ENCODE data around the gene NRL.

The NRL gene

DNA sequence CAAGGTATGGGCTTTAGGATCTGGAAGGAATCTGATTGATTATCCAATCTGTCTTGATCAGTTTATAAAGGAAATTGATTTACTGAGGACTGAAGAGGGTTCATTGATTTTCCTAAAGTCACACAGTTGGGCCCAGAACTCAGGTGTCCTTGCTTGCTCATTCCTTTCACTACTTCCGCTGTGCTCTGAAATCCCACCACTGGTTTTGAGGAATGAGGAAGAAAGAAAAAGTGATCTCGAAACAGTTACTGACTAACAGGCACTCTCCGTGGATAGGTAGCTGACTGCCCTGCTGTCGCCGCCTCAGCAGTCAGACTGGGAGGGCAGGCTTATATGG is 15.6 kb upstream of the NRL start, which contains the start of gene FITM1:
Gene FITM1, plus strand, starts transcription at position 280 of the 337 bp plus-strand sequence. CDS start 905 bp downstream, outside the sequence.
- H2BK5ac ChIP-seq (ENCODE audit: low read depth, low read length, poor library complexity, severe bottlenecking): no peak within 1 kb of the TSS
- no peak within 1 kb of the TSS for H4K8ac ChIP-seq (ENCODE audit: low read length)
- H3K27me3 ChIP-seq (ENCODE audit: control insufficient read depth in 1 of 2, insufficient read depth in 1 of 2, low read length in 2 of 2): no peaks in the 10 kb centered on the region
- H3K36me3 ChIP-seq (ENCODE audit: control insufficient read depth in 1 of 2, insufficient read depth in 2 of 2, low read depth in 1 of 2, low read length in 2 of 2): peaks cover 0 to 12% of the 10 kb centered on the region in 2 experiments
- no peak within 1 kb of the TSS for H3K14ac ChIP-seq (ENCODE audit: low read length in 2 of 2)
- no peak within 1 kb of the TSS for H3K4ac ChIP-seq (ENCODE audit: low read depth in 1 of 2, low read length in 2 of 2)
- H2BK120ac ChIP-seq (ENCODE audit: low read depth, low read length): no peak within 1 kb of the TSS
- H3K27ac ChIP-seq (ENCODE audit: low read length, poor library complexity, severe bottlenecking): no peak within 1 kb of the TSS
- H3K4me2 ChIP-seq (ENCODE audit: low read length, poor library complexity, severe bottlenecking): no peak within 1 kb of the TSS
- no peak within 1 kb of the TSS for H2BK12ac ChIP-seq (ENCODE audit: low read length in 2 of 2)
- H3K23ac ChIP-seq (ENCODE audit: low read length in 2 of 2): no peak within 1 kb of the TSS
- H3K9ac ChIP-seq (ENCODE audit: low read length): no peak within 1 kb of the TSS
- no peak within 1 kb of the TSS for H2AK5ac ChIP-seq (ENCODE audit: low read length, severe bottlenecking)
- 89% methylated on average over 5 of the region's 5 CpGs for WGBS
- no peak within 1 kb of the TSS for H3K4me3 ChIP-seq (ENCODE audit: insufficient read depth in 1 of 2, low read depth in 1 of 2, low read length in 2 of 2)
- H3K79me1 ChIP-seq (replicated peaks; ENCODE audit: low read length, poor library complexity, severe bottlenecking): no peaks in the 10 kb centered on the region
- no peak within 1 kb of the TSS for H4K91ac ChIP-seq (ENCODE audit: low read length)
- H3K4me1 ChIP-seq (ENCODE audit: control insufficient read depth, insufficient read depth, low read depth, low read length): peaks cover under 1% of the 10 kb centered on the region
- no peak within 1 kb of the TSS for H2AFZ ChIP-seq (ENCODE audit: low read depth, low read length)
- no peak within 1 kb of the TSS for H3K18ac ChIP-seq (ENCODE audit: low read depth in 1 of 2, low read length in 2 of 2)
- H3K9me3 ChIP-seq (ENCODE audit: control insufficient read depth, low read length): no peaks in the 10 kb centered on the region
- no peak for DNase-seq
- H2BK15ac ChIP-seq (ENCODE audit: low read depth, poor library complexity, severe bottlenecking): no peak within 1 kb of the TSS

DNA sequence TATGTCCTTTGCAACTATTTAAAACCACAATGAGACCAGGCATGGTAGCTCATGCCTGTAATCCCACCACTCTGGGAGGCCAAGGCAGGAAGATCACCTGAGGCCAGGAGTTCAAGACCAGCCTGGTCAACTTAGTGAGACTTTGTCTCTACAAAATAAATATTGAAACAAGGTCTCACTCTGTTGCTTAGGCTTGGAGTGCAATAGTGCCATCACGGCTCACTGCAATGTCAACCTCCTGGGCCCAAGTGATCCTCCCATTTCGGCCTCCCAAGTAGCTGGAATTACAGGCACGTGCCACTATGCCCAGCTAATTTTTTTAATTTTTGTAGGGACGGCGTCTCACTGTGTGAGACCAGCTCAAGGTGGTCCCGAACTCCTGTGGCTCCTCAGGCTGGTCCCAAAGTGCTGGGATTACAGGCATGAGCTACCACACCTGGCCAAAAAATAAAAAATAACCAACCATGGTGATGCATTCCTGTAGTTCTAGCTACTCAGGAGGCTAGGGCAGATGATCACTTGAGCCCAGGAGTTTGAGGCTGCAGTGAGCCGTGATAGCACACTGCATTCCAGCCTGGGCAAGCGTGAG is 14.8 kb upstream of the NRL start:
- Histone ChIP-seq H2BK5ac (ENCODE audit: low read depth, low read length, poor library complexity, severe bottlenecking) (no peak overlapping the region), H2BK120ac (ENCODE audit: low read depth, low read length) (no peak overlapping the region), H2BK15ac (ENCODE audit: low read depth, poor library complexity, severe bottlenecking) (no peak overlapping the region), H3K18ac (ENCODE audit: low read depth in 1 of 2, low read length in 2 of 2) (no peak overlapping the region), H2AFZ (ENCODE audit: low read depth, low read length) (no peak overlapping the region), H3K9me3 (ENCODE audit: control insufficient read depth, low read length) (no peaks in the 10 kb centered on the region), H3K36me3 (ENCODE audit: control insufficient read depth in 1 of 2, insufficient read depth in 2 of 2, low read depth in 1 of 2, low read length in 2 of 2) (peaks cover 0 to 15% of the 10 kb centered on the region in 2 experiments), H3K4me3 (ENCODE audit: insufficient read depth in 1 of 2, low read depth in 1 of 2, low read length in 2 of 2) (no peak overlapping the region), H3K4me1 (ENCODE audit: control insufficient read depth, insufficient read depth, low read depth, low read length) (no peaks in the 10 kb centered on the region), H3K27ac (ENCODE audit: low read length, poor library complexity, severe bottlenecking) (no peak overlapping the region), H3K4me2 (ENCODE audit: low read length, poor library complexity, severe bottlenecking) (no peak overlapping the region), H2AK5ac (ENCODE audit: low read length, severe bottlenecking) (no peak overlapping the region), H3K23ac (ENCODE audit: low read length in 2 of 2) (no peak overlapping the region), H2BK12ac (ENCODE audit: low read length in 2 of 2) (no peak overlapping the region), H3K4ac (ENCODE audit: low read depth in 1 of 2, low read length in 2 of 2) (no peak overlapping the region), H3K79me1 (replicated peaks; ENCODE audit: low read length, poor library complexity, severe bottlenecking) (no peaks in the 10 kb centered on the region), H3K27me3 (ENCODE audit: control insufficient read depth in 1 of 2, insufficient read depth in 1 of 2, low read length in 2 of 2) (no peaks in the 10 kb centered on the region), H4K8ac (ENCODE audit: low read length) (no peak overlapping the region), H4K91ac (ENCODE audit: low read length) (no peak overlapping the region), H3K9ac (ENCODE audit: low read length) (no peak overlapping the region), H3K14ac (ENCODE audit: low read length in 2 of 2) (no peak overlapping the region)
- no peak for DNase-seq
- 87% methylated on average over 6 of the region's 8 CpGs for WGBS

DNA sequence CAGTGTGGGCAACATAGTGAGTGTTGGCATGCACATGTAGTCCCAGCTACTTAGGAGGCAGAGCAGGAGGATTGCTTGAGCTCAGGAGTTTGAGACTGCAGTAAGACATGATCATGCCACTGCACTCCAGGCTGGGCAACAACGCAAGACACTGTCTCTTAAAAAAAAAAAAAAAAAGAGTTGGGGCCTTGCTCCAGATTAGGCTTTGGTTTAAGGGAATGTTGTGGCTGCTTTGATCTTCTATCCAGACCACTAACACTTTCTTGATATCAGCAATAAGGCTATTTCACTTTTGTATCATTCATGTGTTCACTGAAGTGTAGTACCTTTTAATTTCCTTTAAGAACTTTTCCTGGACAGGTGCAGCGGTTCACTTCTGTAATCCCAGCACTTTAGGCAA is 12.9 kb upstream of the NRL start:
- DNase-seq: no peak
- Histone ChIP-seq H3K14ac (ENCODE audit: low read length in 2 of 2) (no peak overlapping the region), H3K27me3 (ENCODE audit: control insufficient read depth in 1 of 2, insufficient read depth in 1 of 2, low read length in 2 of 2) (no peaks in the 10 kb centered on the region), H3K27ac (ENCODE audit: low read length, poor library complexity, severe bottlenecking) (no peak overlapping the region), H3K4me3 (ENCODE audit: insufficient read depth in 1 of 2, low read depth in 1 of 2, low read length in 2 of 2) (no peak overlapping the region), H2BK15ac (ENCODE audit: low read depth, poor library complexity, severe bottlenecking) (no peak overlapping the region), H2AFZ (ENCODE audit: low read depth, low read length) (no peak overlapping the region), H3K36me3 (ENCODE audit: control insufficient read depth in 1 of 2, insufficient read depth in 2 of 2, low read depth in 1 of 2, low read length in 2 of 2) (peaks cover 17 to 30% of the 10 kb centered on the region in 2 experiments), H2BK120ac (ENCODE audit: low read depth, low read length) (no peak overlapping the region), H3K18ac (ENCODE audit: low read depth in 1 of 2, low read length in 2 of 2) (no peak overlapping the region), H3K9ac (ENCODE audit: low read length) (no peak overlapping the region), H2AK5ac (ENCODE audit: low read length, severe bottlenecking) (no peak overlapping the region), H3K4me2 (ENCODE audit: low read length, poor library complexity, severe bottlenecking) (no peak overlapping the region), H2BK12ac (ENCODE audit: low read length in 2 of 2) (no peak overlapping the region), H3K4ac (ENCODE audit: low read depth in 1 of 2, low read length in 2 of 2) (no peak overlapping the region), H3K4me1 (ENCODE audit: control insufficient read depth, insufficient read depth, low read depth, low read length) (no peaks in the 10 kb centered on the region), H3K79me1 (replicated peaks; ENCODE audit: low read length, poor library complexity, severe bottlenecking) (no peaks in the 10 kb centered on the region), H4K8ac (ENCODE audit: low read length) (no peak overlapping the region), H4K91ac (ENCODE audit: low read length) (no peak overlapping the region), H3K23ac (ENCODE audit: low read length in 2 of 2) (no peak overlapping the region), H2BK5ac (ENCODE audit: low read depth, low read length, poor library complexity, severe bottlenecking) (no peak overlapping the region), H3K9me3 (ENCODE audit: control insufficient read depth, low read length) (no peaks in the 10 kb centered on the region)
- 100% methylated on average over 1 of the region's 2 CpGs for WGBS

- no peak overlapping the region for H3K9ac ChIP-seq (ENCODE audit: low read length)
- no peak overlapping the region for H2BK5ac ChIP-seq (ENCODE audit: low read depth, low read length, poor library complexity, severe bottlenecking)
- H4K8ac ChIP-seq (ENCODE audit: low read length): no peak overlapping the region
- no peaks in the 10 kb centered on the region for H3K9me3 ChIP-seq (ENCODE audit: control insufficient read depth, low read length)
- H2BK12ac ChIP-seq (ENCODE audit: low read length in 2 of 2): no peak overlapping the region
- H3K36me3 ChIP-seq (ENCODE audit: control insufficient read depth in 1 of 2, insufficient read depth in 2 of 2, low read depth in 1 of 2, low read length in 2 of 2): peaks cover 20 to 31% of the 10 kb centered on the region in 2 experiments
- H2AK5ac ChIP-seq (ENCODE audit: low read length, severe bottlenecking): no peak overlapping the region
- H3K4me1 ChIP-seq (ENCODE audit: control insufficient read depth, insufficient read depth, low read depth, low read length): no peaks in the 10 kb centered on the region
- no peak overlapping the region for H3K4me2 ChIP-seq (ENCODE audit: low read length, poor library complexity, severe bottlenecking)
- no peak for DNase-seq
- H3K23ac ChIP-seq (ENCODE audit: low read length in 2 of 2): no peak overlapping the region
- no peak overlapping the region for H2BK15ac ChIP-seq (ENCODE audit: low read depth, poor library complexity, severe bottlenecking)
- no peaks in the 10 kb centered on the region for H3K79me1 ChIP-seq (replicated peaks; ENCODE audit: low read length, poor library complexity, severe bottlenecking)
- H2BK120ac ChIP-seq (ENCODE audit: low read depth, low read length): no peak overlapping the region
- no peak overlapping the region for H2AFZ ChIP-seq (ENCODE audit: low read depth, low read length)
- no peak overlapping the region for H3K27ac ChIP-seq (ENCODE audit: low read length, poor library complexity, severe bottlenecking)
- H3K4ac ChIP-seq (ENCODE audit: low read depth in 1 of 2, low read length in 2 of 2): no peak overlapping the region
- no peaks in the 10 kb centered on the region for H3K27me3 ChIP-seq (ENCODE audit: control insufficient read depth in 1 of 2, insufficient read depth in 1 of 2, low read length in 2 of 2)
- no peak overlapping the region for H3K18ac ChIP-seq (ENCODE audit: low read depth in 1 of 2, low read length in 2 of 2)
- H4K91ac ChIP-seq (ENCODE audit: low read length): no peak overlapping the region
- no peak overlapping the region for H3K14ac ChIP-seq (ENCODE audit: low read length in 2 of 2)
- H3K4me3 ChIP-seq (ENCODE audit: insufficient read depth in 1 of 2, low read depth in 1 of 2, low read length in 2 of 2): no peak overlapping the region
Measured at GRCh38 chr14:24126939-24127338, 12.2 kb upstream of the NRL start.

Data from mesenchymal stem cell (in vitro differentiated cells and primary cell).